ENCODE data around the gene PHF21B. TPM values are rescaled to one million over a fixed set of nuclear protein-coding genes. Genes with fewer than 3 reads are reported as not detected.

PHF21B gene
- total and polyA plus RNA-seq, 2 experiments from 2014 or later = 20.6 to 149 TPM

DNA sequence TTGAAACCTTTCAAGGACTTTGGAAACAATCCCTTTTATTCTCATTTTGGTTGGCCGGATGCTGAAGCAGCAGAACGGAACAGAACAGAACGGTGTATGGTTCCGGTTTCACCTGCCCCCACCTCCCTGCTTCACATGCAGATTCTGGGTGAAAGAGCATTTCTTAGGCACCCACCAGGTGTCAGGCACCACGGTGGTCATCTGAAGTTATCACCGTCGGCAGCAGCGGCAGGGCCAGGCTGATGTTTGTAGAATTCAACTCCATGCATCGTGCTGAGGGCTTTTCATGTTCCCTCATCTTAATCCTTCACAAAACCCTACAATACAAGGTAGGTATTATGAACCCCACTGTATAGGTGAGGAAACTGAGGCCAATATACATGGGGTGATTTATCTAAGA lies 13.6 kb upstream of the PHF21B start:
- no peaks in the 10 kb centered on the region for H3K27me3 ChIP-seq (ENCODE audit: insufficient read depth)
- no peaks in the 10 kb centered on the region for H3K79me2 ChIP-seq (replicated peaks; ENCODE audit: insufficient read depth)
- Mint-ChIP-seq H3K27ac (no peak overlapping the region; the same call in 1 of the 2 replicates), H3K9me3 (peaks cover 8% of the 10 kb centered on the region; the same call in 2 of the 3 replicates), H3K36me3 (ENCODE audit: low read depth) (peaks cover 5% of the 10 kb centered on the region; the same call in 2 of the 3 replicates), H3K4me3 (peak overlapping the region; percentile 38; the same call in 2 of the 3 replicates), H3K27me3 (ENCODE audit: insufficient read depth, low read depth, poor library complexity) (peaks cover 14% of the 10 kb centered on the region), H3K4me1 (peaks cover 13% of the 10 kb centered on the region)
- H3K27ac ChIP-seq (ENCODE audit: low read depth) = no peak overlapping the region
- ATAC-seq (peak; percentile 90), DNase-seq (ENCODE audit: low spot score) (peak; percentile 54)
- H2AFZ ChIP-seq = no peak overlapping the region
- no peak for TF ChIP-seq JUNB (IDR thresholded peaks at IDR 0.05; ENCODE audit: unreplicated experiment)
- no peaks in the 10 kb centered on the region for H3F3A ChIP-seq (replicated peaks; ENCODE audit: low read depth)
- no peaks in the 10 kb centered on the region for H4K20me1 ChIP-seq (replicated peaks; ENCODE audit: insufficient read depth)
- no peak overlapping the region for H3K4me3 ChIP-seq
- no peaks in the 10 kb centered on the region for H3K36me3 ChIP-seq (ENCODE audit: insufficient read depth)
- peaks cover 15% of the 10 kb centered on the region; the same call in 1 of the 2 replicates for H3K4me1 ChIP-seq (ENCODE audit: insufficient read depth)
- H3K4me2 ChIP-seq = peak overlapping the region; percentile 2; the same call in 1 of the 2 replicates
- no peaks in the 10 kb centered on the region for H3K9me2 ChIP-seq (ENCODE audit: insufficient read depth)

- Mint-ChIP-seq H3K9me3 (peaks cover 8% of the 10 kb centered on the region; the same call in 2 of the 3 replicates), H3K27me3 (ENCODE audit: insufficient read depth, low read depth, poor library complexity) (peaks cover 10% of the 10 kb centered on the region), H3K4me1 (peaks cover 13% of the 10 kb centered on the region), H3K4me3 (no peak overlapping the region), H3K27ac (no peak overlapping the region), H3K36me3 (ENCODE audit: low read depth) (peaks cover 5% of the 10 kb centered on the region; the same call in 2 of the 3 replicates)
- Histone ChIP-seq H3K4me3 (no peak overlapping the region), H3K36me3 (ENCODE audit: insufficient read depth) (no peaks in the 10 kb centered on the region), H4K20me1 (replicated peaks; ENCODE audit: insufficient read depth) (no peaks in the 10 kb centered on the region), H3F3A (replicated peaks; ENCODE audit: low read depth) (no peaks in the 10 kb centered on the region), H3K27ac (ENCODE audit: low read depth) (no peak overlapping the region), H3K9me2 (ENCODE audit: insufficient read depth) (no peaks in the 10 kb centered on the region), H3K79me2 (replicated peaks; ENCODE audit: insufficient read depth) (no peaks in the 10 kb centered on the region), H3K4me1 (ENCODE audit: insufficient read depth) (peaks cover 15% of the 10 kb centered on the region; the same call in 1 of the 2 replicates), H2AFZ (no peak overlapping the region), H3K4me2 (no peak overlapping the region), H3K27me3 (ENCODE audit: insufficient read depth) (no peaks in the 10 kb centered on the region)
- ATAC-seq = peak; percentile 68
- TF ChIP-seq REST (IDR thresholded peaks at IDR 0.05; ENCODE audit: unreplicated experiment) = no peak
- no peak for DNase-seq (ENCODE audit: low spot score)
These were observed 10.3 kb upstream of the PHF21B start for GRCh38 chr22:45019861-45020655.

DNA sequence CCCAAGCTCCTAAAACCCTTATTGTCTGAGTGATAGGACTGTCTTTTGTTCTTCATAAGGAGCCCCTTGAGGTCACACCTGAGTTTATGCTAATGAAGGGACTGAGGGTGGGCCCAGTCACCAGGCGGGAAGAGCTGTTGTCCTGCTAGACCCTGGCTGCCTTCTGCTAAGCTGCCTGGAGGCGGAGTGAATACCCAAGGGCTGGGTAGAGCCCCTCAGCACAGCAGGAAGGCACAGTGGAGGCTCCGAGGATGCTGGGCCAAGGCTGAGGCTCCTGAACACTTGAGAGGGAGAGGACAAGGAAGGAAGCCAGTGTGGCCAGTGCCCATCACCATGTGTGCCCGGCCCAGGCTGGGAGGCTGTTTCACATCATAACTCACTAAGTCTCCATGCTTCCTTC lies 4.8 kb upstream of the PHF21B start:
- Histone ChIP-seq H4K20me1 (replicated peaks; ENCODE audit: insufficient read depth) (no peaks in the 10 kb centered on the region), H3F3A (replicated peaks; ENCODE audit: low read depth) (0 out of 2 replicates have a peak, but pooled peaks cover 6% of the 10 kb centered on the region), H3K4me1 (ENCODE audit: insufficient read depth) (peaks cover 14% of the 10 kb centered on the region), H3K9me2 (ENCODE audit: insufficient read depth) (no peaks in the 10 kb centered on the region), H3K79me2 (replicated peaks; ENCODE audit: insufficient read depth) (no peaks in the 10 kb centered on the region), H3K27me3 (ENCODE audit: insufficient read depth) (no peaks in the 10 kb centered on the region), H3K27ac (ENCODE audit: low read depth) (no peak overlapping the region), H3K4me2 (no peak overlapping the region), H3K4me3 (no peak overlapping the region), H3K36me3 (ENCODE audit: insufficient read depth) (no peaks in the 10 kb centered on the region), H2AFZ (no peak overlapping the region)
- peaks cover 15% of the 10 kb centered on the region for H3K27me3 Mint-ChIP-seq (ENCODE audit: insufficient read depth, low read depth, poor library complexity)
- ATAC-seq (peak; percentile 81), DNase-seq (ENCODE audit: low spot score) (peak; percentile 73)
- TF ChIP-seq STAT1 (IDR thresholded peaks at IDR 0.05; ENCODE audit: unreplicated experiment) (no peak), JUNB (IDR thresholded peaks at IDR 0.05; ENCODE audit: unreplicated experiment) (no peak), POLR2AphosphoS5 (IDR thresholded peaks at IDR 0.05; ENCODE audit: low read depth) (no peak)
- TF ChIP-seq, protein P1, sequence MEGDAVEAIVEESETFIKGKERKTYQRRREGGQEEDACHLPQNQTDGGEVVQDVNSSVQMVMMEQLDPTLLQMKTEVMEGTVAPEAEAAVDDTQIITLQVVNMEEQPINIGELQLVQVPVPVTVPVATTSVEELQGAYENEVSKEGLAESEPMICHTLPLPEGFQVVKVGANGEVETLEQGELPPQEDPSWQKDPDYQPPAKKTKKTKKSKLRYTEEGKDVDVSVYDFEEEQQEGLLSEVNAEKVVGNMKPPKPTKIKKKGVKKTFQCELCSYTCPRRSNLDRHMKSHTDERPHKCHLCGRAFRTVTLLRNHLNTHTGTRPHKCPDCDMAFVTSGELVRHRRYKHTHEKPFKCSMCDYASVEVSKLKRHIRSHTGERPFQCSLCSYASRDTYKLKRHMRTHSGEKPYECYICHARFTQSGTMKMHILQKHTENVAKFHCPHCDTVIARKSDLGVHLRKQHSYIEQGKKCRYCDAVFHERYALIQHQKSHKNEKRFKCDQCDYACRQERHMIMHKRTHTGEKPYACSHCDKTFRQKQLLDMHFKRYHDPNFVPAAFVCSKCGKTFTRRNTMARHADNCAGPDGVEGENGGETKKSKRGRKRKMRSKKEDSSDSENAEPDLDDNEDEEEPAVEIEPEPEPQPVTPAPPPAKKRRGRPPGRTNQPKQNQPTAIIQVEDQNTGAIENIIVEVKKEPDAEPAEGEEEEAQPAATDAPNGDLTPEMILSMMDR (conservative IDR thresholded peaks at IDR 0.05; ENCODE audit: low read depth in 2 of 2) = 0 out of 4 replicates have a peak, but pooled peaks of 1 of the 2 experiments have one; percentile 18
- H3K27ac Mint-ChIP-seq = no peak overlapping the region
- no peaks in the 10 kb centered on the region for H3K9me3 Mint-ChIP-seq
- H3K4me1 Mint-ChIP-seq = peaks cover 25% of the 10 kb centered on the region
- no peaks in the 10 kb centered on the region; the same call in 2 of the 3 replicates for H3K36me3 Mint-ChIP-seq (ENCODE audit: low read depth)
- no peak overlapping the region; the same call in 2 of the 3 replicates for H3K4me3 Mint-ChIP-seq
